HG03378 (cell line): Measurements from ENCODE around the gene IL22RA2.
A peak's percentile ranks its signal among the peaks of the same experiment; 100 is the strongest.
"Not testable (repeated sequence)": the region's sequence is repeated elsewhere in the genome, so short reads cannot be mapped to it uniquely, and the experiment has no call there.

Source experiments
- ATAC-seq: cut with Tn5 transposase; IDR thresholded peaks from one replicate; pipeline ENCODE4 v1.9.1; 2021; ENCODE audit warnings: mild to moderate bottlenecking, moderate library complexity; ENCODE audit not compliant: unreplicated experiment

IL22RA2 gene

GRCh38 chr6:137126875-137127485 is 46.5 kb downstream of the IL22RA2 start:
- ATAC-seq: no peak

- ATAC-seq: no peak
Observed at GRCh38 chr6:137123078-137123477, 50.4 kb downstream of the IL22RA2 start.

GRCh38 chr6:137122612-137123011 is 50.8 kb downstream of the IL22RA2 start:
- no peak for ATAC-seq

DNA sequence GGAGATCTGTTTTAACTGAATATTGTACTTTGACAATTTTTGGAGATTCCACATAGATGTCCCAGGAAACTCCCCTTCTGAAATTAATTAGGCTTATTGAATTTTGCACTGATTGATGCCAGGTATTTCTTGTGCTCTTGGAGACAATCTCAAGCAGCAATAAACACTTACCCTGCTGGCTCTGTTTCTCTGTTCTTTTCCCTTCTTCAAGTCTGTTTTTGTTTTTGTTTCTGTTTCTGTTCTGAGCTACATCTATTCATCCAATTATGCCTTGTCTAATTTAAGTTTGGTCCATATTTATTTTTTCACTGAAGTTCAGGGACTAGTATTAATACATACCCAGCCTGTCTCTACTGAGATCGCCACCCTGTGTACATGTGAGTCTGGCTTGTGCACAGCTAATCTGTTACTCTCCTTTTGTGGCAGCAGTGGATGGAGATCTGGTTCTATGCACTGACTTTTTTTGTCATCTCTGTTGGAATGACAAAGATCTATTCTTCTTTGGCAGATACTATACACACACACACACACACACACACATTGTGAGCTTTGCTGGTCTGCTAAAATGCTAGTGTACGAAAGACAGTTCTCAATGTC is 51.9 kb downstream of the IL22RA2 start:
- ATAC-seq: no peak

- no peak for ATAC-seq
Observed at GRCh38 chr6:137120748-137121147, 52.7 kb downstream of the IL22RA2 start.

DNA sequence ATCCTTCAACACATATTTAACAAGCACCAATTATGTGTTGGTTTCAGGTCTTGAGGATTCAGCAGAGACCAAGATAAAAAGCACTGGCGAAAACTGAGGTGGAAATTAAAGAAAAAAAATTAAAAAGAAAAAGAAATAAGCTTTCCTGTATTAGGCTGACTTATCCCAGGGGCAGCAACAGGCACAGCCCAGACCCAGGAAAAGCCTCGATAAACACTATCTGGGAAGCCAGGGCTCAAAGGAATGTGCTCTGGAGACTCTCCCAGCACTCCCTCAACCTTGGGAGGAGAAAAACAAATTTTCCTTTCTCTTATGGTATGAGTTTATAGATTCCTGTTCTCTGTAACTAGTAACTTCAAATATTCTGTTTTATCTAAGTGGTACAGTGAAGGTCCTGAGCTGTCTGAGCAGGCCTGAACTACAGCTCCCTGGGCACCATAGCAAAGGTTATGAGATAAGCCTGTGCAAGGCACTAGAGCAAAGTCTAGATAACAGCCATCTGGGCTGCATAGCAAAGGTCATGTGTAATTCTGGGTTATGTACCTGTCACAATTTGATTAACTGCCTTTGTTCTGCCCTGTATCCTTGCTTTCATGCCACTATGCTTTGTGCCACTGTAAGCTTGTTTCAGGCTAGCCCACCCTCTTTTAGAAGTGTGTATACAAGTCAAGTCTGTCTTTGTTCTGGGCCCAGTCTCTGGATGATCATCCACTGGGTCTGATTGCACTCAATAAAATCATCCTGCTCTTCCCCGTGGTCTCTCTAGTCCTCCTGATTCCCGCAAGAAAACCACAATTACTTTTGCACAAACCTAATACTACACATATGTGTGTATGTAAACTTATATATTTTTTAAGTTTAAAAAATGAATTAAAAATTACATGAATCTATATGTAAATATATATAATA is 54.0 kb downstream of the IL22RA2 start:
- ATAC-seq: no peak

DNA sequence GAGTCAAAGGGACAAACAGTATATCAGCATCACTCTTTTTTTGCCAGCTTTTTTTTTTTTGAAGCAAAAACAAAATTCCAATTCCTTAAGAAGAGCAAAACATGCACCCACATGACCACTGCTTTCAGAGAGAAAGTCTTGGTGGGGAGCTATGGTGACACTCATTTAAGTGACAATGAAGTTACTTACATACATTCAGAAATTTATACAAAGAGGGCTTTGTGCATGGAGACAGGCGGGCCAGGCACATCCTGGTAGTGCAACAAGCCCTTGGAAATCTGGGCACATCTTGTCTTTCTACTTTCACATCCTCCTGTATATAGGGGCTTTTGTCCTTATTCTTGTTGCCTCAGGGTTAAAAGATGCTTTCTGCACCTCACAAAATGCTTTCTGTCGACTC is 55.9 kb downstream of the IL22RA2 start:
- no peak for ATAC-seq

DNA sequence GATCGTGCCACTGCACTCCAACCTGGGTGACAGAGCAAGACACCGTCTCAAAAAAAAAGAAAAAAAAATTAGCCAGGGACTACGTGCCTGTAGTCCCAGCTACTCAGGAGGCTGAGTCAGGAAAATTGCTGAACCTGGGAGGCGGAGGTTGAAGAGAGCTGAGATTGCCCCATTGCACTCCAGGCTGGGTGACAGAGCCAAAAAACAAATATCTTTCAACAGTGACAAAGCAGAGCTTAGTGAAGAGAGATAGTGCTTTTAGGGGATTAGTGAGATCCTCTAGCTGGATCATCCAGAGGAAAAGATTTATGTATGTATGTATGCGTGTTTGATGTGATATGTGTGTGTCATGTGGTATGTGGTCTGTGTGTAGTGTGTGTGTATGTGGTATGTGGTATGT is 56.6 kb downstream of the IL22RA2 start:
- no peak for ATAC-seq

- ATAC-seq: no peak
Observed at GRCh38 chr6:137115658-137116057, 57.8 kb downstream of the IL22RA2 start.

GRCh38 chr6:137112067-137112355 is 61.4 kb downstream of the IL22RA2 start:
- ATAC-seq: no peak

DNA sequence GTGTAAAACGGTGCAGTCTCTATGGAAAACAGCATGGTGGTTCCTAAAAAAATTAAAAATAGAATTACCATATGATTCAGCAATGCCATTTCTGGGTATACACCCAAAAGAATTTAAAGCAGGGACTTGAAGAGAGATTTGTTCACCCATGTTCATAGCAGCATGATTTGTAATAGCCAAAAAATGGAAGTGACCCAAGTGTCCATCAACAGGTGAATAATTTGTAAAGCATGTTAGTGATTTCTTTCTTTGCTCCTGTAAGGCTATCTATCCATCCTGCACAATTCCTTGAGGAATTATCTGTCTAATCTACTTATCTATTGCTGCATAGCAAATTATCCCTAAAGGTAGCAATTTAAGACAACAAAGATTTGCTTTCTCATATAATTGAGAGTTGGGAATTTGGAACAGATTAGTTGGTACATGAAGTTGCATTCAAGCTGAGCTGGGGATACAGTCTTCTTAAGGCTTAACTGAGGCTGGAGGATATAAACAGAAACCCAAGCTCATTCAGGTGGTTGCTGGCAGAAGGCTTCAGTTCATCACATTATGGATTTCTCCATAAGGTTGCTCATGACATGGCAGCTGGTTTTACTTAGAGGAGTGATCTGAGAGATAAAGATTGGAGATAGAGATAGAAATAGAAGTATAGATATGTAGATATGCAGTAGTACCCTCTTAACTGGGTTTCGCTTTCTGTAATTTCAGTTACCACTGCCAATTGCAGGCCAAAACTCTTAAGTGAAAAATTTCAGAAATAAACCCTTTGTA is 62.0 kb downstream of the IL22RA2 start:
- ATAC-seq: no peak

GRCh38 chr6:137107767-137108105 is 65.7 kb downstream of the IL22RA2 start:
- ATAC-seq: no peak

DNA sequence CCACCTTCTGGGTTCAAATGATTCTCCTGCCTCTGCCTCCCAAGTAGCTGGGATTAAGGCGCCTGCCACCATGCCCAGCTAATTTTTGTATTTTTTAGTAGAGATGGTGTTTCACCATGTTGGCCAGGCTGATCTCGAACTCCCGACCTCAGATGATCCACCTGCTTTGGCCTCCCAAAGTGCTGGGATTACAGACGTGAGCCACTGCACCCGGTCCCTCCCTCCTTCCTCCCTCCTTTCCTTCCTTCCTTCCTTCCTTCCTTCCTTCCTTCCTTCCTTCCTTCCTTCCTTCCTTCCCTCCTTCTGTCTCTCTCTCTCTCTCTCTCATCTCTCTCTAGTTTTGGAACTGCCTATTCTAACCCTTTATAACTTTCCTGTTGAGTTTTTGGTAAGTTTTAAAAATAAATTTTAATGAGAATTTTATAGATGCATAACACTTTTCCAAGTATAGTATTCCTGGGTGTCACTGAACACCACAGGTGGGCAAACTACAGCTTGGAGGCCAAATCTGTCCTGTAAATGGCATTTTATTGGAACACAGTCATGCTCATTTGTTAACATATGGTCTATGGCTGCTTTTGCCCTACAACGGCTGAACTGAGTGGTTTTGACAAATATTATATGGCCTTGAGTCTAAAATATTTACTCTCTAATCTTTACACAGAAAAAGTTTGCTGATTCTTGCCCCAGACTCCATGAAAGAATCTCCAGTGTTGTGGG is 66.2 kb downstream of the IL22RA2 start:
- ATAC-seq: not testable (repeated sequence)

- no peak for ATAC-seq
Observed at GRCh38 chr6:137106183-137106582, 67.3 kb downstream of the IL22RA2 start.

DNA sequence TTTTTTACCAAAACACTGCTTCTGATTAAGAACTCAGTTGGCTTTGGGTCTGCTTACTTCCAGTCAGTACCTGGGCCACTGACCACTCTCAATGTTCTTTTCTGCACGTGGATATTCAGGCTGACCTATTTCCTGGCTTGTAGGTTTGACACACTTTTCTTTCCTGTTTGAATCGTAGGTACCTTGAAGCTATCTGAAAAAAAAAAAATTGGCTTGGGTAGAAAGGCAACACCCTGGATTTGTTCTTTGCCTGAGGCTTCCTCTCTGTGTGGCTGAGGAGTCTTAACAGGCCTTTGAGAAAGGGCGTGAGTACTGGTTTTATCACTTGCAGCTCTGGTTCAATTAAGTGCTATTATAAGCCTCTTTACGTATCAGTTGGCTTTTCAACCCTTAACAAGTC is 68.1 kb downstream of the IL22RA2 start:
- ATAC-seq: no peak

DNA sequence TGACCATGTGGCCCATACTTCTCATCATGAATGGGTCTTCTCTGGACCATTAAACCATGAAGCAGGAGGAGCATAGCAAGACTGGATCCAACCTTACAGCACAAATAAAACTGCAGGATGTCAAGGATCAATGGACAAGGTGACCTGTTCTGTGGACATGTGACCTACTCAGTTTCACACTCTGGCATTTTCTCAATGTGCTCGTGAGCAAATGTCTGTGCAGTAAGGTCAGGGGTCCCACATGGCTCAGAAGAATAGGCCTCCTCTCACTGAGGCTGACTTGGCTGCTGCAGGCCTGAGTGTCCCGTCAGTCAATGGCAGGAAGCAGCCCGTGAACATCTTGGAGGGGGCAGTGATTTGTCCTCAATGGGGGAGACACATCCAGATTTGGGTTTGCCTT is 68.5 kb downstream of the IL22RA2 start:
- ATAC-seq: no peak

- peak; percentile 84 for ATAC-seq
Observed at GRCh38 chr6:137102851-137103492, 70.5 kb downstream of the IL22RA2 start.

DNA sequence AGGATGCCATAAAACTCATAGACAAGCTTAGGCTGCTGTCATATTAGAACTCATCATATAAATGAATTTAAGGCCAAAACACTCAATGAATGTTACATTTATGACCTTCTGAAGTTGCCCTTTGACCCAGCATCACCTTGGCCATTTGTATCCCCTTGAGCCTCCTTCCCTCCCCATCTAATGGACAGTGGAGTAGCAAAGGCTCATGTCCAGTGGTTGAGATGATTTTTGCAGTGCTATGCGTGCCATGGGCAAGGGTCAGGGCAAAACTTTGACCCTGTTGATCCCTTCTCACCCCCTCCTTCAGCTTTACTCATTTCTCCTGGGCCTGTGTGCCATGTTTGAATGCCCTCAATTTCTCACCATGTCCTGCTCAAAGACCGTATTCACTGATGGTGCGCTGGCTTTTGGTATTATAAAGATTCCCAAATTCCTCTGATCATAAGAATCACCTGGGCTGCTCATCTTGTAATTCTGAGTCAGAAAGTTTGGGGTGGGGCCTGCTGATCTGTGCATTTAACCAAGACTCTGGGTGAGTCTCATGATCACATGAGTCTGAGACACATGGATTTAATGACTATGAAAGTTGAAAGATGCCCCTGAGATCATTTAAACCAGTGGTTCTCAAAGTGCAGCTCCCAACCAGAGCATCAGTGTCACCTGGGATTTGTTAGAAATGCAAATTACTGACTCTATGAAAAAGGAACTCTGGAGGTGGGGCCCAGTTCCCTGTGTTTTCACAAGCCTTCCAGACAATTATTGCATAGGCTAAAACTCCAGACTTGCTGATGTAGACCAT is 71.2 kb downstream of the IL22RA2 start:
- ATAC-seq: peak; percentile 25

DNA sequence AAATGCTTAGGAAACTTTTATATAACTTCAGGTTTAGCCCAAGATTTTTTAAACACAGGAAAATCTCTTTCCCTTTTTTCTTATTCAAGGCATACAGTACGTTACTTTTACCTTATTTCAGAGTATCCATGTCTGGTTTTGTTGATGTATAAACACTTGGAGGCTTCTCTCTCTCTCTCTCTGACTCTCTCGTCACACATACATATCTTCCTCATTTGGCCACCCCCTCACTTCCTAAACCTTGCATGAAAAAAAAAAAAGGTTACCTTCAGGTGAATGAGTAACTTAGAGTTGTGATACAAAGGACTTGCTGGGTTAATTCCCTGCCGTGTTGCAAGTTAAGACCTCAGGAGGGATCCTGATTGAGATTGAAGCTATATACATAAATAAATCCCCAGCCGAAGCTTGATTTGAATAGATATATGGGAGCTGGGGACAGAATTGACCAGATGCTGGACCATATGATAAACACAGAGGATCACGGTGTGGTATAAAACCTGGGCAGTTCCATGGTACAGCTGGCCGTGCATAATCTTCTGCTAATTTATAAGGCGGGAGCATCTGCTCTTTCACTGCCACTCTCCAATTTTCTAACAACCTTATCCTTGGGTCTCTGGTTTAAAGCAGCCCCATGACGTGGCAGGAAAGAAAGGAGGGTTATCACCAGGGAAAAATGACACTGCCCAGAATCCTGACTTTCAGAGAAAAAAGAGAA is 73.6 kb downstream of the IL22RA2 start:
- peak; percentile 22 for ATAC-seq
